PC-9 (cell line): ENCODE data around the gene JADE2. TPM values are rescaled to one million over a fixed set of nuclear protein-coding genes. Genes with fewer than 3 reads are reported as not detected.

Experiments
- Bru-seq: library from RNA; stranded (reverse); fragments of 400-500 nt; gene quantifications from one replicate; lab custom pipeline; 2021; lab: Mats Ljungman, UMichigan
- BruChase-seq, 2 experiments: library from RNA; stranded (reverse); fragments of 400-500 nt; gene quantifications; one replicate each; lab custom pipeline; 2021; lab: Mats Ljungman, UMichigan
- BruUV-seq: library from RNA; stranded (reverse); fragments of 400-500 nt; replicated peaks from 2 replicates; lab custom pipeline; 2021; lab: Mats Ljungman, UMichigan
- CTCF ChIA-PET: fragments of 300-600 bp; sonication (Branson Sonifier 250); formaldehyde crosslinking; loops from one replicate; lab custom pipeline; 2022; ENCODE audit warnings: antibody characterized with exemption; lab: Charles Lee
- POLR2A ChIA-PET: fragments of 300-600 bp; sonication (Branson Sonifier 250); formaldehyde crosslinking; loops from one replicate; lab custom pipeline; 2022; ENCODE audit warnings: antibody characterized with exemption; ENCODE audit not compliant: unreplicated experiment; lab: Charles Lee
- DNase-seq, 2 experiments: peaks; one replicate each; pipeline versions ENCODE4 v3.0.0 to v3.0.0-alpha.2; 2015 to 2022; ENCODE audit warnings: mixed read lengths in 1 of 2
- H2AFZ ChIP-seq: fragments of 200-600 bp; sonication (generic); 2 replicates; pipeline ENCODE4 v1.8.1; 2017; ENCODE audit warnings: antibody characterized with exemption
- H3F3A ChIP-seq: fragments of 200-600 bp; sonication (generic); 2 replicates; pipeline ENCODE4 v1.8.1; 2017; ENCODE audit warnings: antibody characterized with exemption, mild to moderate bottlenecking, low read depth; ENCODE audit not compliant: insufficient read depth
- H3K27ac ChIP-seq: fragments of 200-600 bp; sonication (generic); 2 replicates; pipeline ENCODE4 v1.6.1; 2016; ENCODE audit warnings: mixed run types
- H3K27me3 ChIP-seq: fragments of 200-600 bp; sonication (generic); 2 replicates; pipeline ENCODE4 v1.6.1; 2016; ENCODE audit warnings: low read depth, mixed run types; ENCODE audit not compliant: insufficient read depth
- H3K36me3 ChIP-seq: fragments of 200-600 bp; sonication (generic); 2 replicates; pipeline ENCODE4 v1.6.1; 2016; ENCODE audit warnings: low read depth, mixed run types
- H3K4me1 ChIP-seq: fragments of 200-600 bp; sonication (generic); replicated peaks from 2 replicates; pipeline ENCODE4 v1.6.1; 2016; ENCODE audit warnings: mixed run types; ENCODE audit not compliant: insufficient read depth
- H3K4me2 ChIP-seq: fragments of 200-600 bp; sonication (generic); 2 replicates; pipeline ENCODE4 v1.6.1; 2017; ENCODE audit warnings: mixed run types
- H3K4me3 ChIP-seq: fragments of 200-600 bp; sonication (generic); 2 replicates; pipeline ENCODE4 v1.6.1; 2016; ENCODE audit warnings: mixed run types
- H3K79me2 ChIP-seq: fragments of 200-600 bp; sonication (generic); 2 replicates; pipeline ENCODE4 v1.6.1; 2017; ENCODE audit warnings: low read depth, mixed run types
- H3K9me2 ChIP-seq: fragments of 200-600 bp; sonication (generic); 2 replicates; pipeline ENCODE4 v1.8.1; 2017; ENCODE audit warnings: mild to moderate bottlenecking; ENCODE audit not compliant: insufficient read depth
- H3K9me3 ChIP-seq: fragments of 200-600 bp; sonication (generic); 2 replicates; pipeline ENCODE4 v1.8.1; 2016; ENCODE audit warnings: low read depth; ENCODE audit not compliant: insufficient read depth
- H4K20me1 ChIP-seq: fragments of 200-600 bp; sonication (generic); 2 replicates; pipeline ENCODE4 v1.8.1; 2017; ENCODE audit not compliant: insufficient read depth
- EZH2 ChIP-seq: fragments of 200-600 bp; sonication (generic); IDR thresholded peaks from 2 replicates; pipeline ENCODE4 v1.8.0; 2017; ENCODE audit warnings: antibody characterized with exemption, low read depth
- intact Hi-C: fragments of 100-400 bp; cut with micrococcal nuclease; formaldehyde crosslinking; loops from one replicate; pipeline ENCODE4 v1.10.0; 2022; ENCODE audit not compliant: unreplicated experiment
- long read RNA-seq: library from polyadenylated mRNA; stranded (forward); transcript quantifications from one replicate; pipeline ENCODE4 v2.0.0, GENCODE V29; 2022
- total RNA-seq: library from RNA; stranded (reverse); gene quantifications from 2 replicates; pipeline ENCODE4 v1.2.3, GENCODE V29; 2021
- TF ChIP-seq, protein P1 (sequence below): fragments of 200-600 bp; sonication (generic); conservative IDR thresholded peaks from 2 replicates; pipeline ENCODE4 v1.6.1; 2017; ENCODE audit warnings: mixed run types, antibody characterized with exemption, mild to moderate bottlenecking, moderate library complexity

Gene JADE2
- 82.1 and 83.5 TPM in 2 replicates for total RNA-seq
- percentile 76 among the genes with signal in this experiment for Bru-seq, nascent RNA
- percentile 73 among the genes with signal in this experiment for BruChase-seq, experiment 1, labeled RNA remaining after a 2-hour chase
- BruChase-seq, experiment 2, labeled RNA remaining after a 6-hour chase: percentile 69 among the genes with signal in this experiment
- long read RNA-seq, partial matches to known transcripts: 5 of 31 reads
- long read RNA-seq, other reads (novel, unspliced or antisense): 24 of 31 reads

DNA sequence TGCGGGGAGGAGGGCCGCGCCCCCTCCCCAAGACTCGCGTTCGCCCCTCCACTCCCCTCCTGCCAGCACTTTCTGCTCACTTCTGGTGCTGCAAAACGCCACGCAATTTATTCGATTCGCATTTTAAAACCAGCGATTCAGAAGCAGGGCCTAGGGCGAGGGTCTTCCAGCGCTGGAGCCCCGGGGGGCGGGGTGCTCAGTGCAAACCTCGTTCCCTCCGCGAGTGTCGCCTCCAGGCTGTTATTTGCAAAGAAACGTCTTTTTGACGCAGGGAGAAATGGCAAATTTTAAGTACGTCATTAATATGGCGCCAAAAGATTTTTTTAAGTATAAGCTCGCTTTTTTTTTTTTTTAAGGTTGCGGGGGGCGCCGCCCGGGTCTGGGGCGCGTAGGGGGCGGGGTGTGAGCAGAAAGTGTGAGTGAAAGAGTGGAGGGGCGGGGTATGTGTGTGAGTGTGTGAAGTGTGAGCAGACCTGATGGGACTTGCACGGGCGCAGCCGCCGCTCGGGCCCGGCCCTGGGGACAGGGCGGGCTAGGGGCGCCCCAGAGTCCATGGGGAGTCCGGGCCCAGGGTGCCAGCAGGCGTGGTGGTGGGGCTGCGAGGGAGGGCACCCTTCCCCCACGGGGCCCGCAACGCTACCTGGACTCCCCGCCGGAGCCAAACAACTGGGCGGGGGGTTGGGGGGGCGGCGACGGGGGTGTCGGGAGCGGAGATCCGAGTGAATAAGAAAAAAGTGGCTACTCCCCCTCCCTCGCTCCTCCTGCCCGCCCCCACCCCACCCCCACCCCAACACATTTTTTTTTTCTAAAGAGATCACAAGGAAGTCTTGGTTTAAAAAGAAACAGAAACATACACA lies at the start of gene JADE2:
JADE2 (plus strand) TSS at position 845 of the 857 bp plus-strand sequence. CDS start 10,188 bp downstream, outside the sequence.
- peaks cover 42% of the 10 kb centered on the region for H3K79me2 ChIP-seq
- CTCF ChIA-PET: interaction anchor here (1.0 kb wide), 1 partner anchor 59 kb away, joined by 5 read pairs; no protein-coding TSS in a partner anchor
- peak within 1 kb of the TSS; percentile 62 for H3K27ac ChIP-seq
- H4K20me1 ChIP-seq: peaks cover 23% of the 10 kb centered on the region
- DNase-seq: peak; percentile 63 to 80
- no peaks in the 10 kb centered on the region for H3K9me2 ChIP-seq
- H3K27me3 ChIP-seq: no peaks in the 10 kb centered on the region
- H3K36me3 ChIP-seq: 0 out of 2 replicates have a peak, but pooled peaks cover 7% of the 10 kb centered on the region
- H3K4me3 ChIP-seq: peak within 1 kb of the TSS; percentile 89
- POLR2A ChIA-PET: interaction anchor here (0.6 to 1.8 kb wide), 6 partner anchors 13 to 437 kb away, joined by 4 to 19 read pairs (median 8); no protein-coding TSS in a partner anchor
- TSS peak; percentile 48 for BruUV-seq
- no peaks in the 10 kb centered on the region for H3K9me3 ChIP-seq
- peaks cover 16% of the 10 kb centered on the region; the same call in 1 of the 2 replicates for H3F3A ChIP-seq
- H3K4me1 ChIP-seq: peaks cover 20% of the 10 kb centered on the region
- TF ChIP-seq EZH2: no peak
- TF ChIP-seq, protein P1, sequence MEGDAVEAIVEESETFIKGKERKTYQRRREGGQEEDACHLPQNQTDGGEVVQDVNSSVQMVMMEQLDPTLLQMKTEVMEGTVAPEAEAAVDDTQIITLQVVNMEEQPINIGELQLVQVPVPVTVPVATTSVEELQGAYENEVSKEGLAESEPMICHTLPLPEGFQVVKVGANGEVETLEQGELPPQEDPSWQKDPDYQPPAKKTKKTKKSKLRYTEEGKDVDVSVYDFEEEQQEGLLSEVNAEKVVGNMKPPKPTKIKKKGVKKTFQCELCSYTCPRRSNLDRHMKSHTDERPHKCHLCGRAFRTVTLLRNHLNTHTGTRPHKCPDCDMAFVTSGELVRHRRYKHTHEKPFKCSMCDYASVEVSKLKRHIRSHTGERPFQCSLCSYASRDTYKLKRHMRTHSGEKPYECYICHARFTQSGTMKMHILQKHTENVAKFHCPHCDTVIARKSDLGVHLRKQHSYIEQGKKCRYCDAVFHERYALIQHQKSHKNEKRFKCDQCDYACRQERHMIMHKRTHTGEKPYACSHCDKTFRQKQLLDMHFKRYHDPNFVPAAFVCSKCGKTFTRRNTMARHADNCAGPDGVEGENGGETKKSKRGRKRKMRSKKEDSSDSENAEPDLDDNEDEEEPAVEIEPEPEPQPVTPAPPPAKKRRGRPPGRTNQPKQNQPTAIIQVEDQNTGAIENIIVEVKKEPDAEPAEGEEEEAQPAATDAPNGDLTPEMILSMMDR: no peak; the same call in 1 of the 2 replicates
- H3K4me2 ChIP-seq: peak within 1 kb of the TSS; percentile 90
- peak within 1 kb of the TSS; percentile 94 for H2AFZ ChIP-seq
- intact Hi-C loops: loop anchor here (1.0 to 5.0 kb wide), 4 partner anchors 14 to 212 kb away; partner anchors contain the start of gene CAMLG

DNA sequence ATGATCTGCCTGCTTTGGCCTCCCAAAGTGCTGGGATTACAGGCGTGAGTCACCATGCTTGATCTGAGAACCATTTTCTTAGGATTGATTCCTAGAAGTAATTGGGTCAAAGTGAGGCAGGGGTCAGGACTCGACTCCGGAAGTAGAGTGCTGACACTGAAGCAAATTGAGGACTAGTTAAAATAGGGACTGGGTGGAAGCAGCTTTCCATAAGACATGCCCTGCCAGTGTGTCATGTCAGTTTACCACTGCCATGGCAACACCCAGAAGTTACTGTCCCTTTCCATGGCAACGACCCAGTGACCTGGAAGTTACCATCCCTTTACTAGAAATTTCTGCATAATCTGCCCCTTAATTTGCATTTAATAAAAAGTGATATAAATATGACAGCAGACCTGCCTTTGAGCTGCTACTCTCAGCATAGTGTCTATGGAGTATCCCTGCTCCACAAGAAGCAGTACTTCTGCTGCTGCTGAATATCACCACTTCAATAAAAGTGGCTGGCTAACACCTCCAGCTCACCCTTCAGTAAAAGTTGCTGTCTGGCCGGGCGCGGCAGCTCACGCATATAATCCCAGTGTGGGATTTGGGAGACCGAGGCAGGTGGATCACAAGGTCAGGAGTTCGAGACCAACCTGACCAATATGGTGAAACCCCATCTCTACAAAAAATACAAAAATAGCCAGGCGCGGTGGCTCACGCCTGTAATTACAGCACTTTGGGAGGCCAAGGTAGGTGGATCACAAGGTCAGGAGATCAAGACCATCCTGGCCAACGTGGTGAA lies 47.8 kb upstream of the JADE2 start:
- H3K4me3 ChIP-seq: no peak overlapping the region
- ChIA-PET POLR2A (no interaction called here), CTCF (no interaction called here)
- TF ChIP-seq, protein P1: no peak
- TF ChIP-seq EZH2: no peak
- H2AFZ ChIP-seq: no peak overlapping the region
- H3K79me2 ChIP-seq: no peaks in the 10 kb centered on the region
- H3K4me2 ChIP-seq: no peak overlapping the region
- no peaks in the 10 kb centered on the region for H3K27me3 ChIP-seq
- no peaks in the 10 kb centered on the region for H3K9me3 ChIP-seq
- no TSS peak for BruUV-seq
- H3F3A ChIP-seq: peaks cover 5% of the 10 kb centered on the region; the same call in 1 of the 2 replicates
- no peak overlapping the region for H3K27ac ChIP-seq
- no peaks in the 10 kb centered on the region; the same call in 1 of the 2 replicates for H3K4me1 ChIP-seq
- H3K9me2 ChIP-seq: no peaks in the 10 kb centered on the region
- no peaks in the 10 kb centered on the region for H4K20me1 ChIP-seq
- peak in 1 of 2 experiments; percentile 50 for DNase-seq
- no peaks in the 10 kb centered on the region for H3K36me3 ChIP-seq
- intact Hi-C loops: no loop called here
